ENCODE data around the gene CPE.

- no peak for TF ChIP-seq POLR2A (IDR thresholded peaks at IDR 0.05; ENCODE audit: low read depth)
- TF ChIP-seq CTCF (IDR thresholded peaks at IDR 0.05) = no peak
- TF ChIP-seq EP300 (IDR thresholded peaks at IDR 0.05) = no peak
- no peak for TF ChIP-seq POLR2AphosphoS5 (IDR thresholded peaks at IDR 0.05)
These were observed 124.4 kb downstream of the CPE start for GRCh38 chr4:165502916-165503907.

Data from esophagus muscularis mucosa (tissue), 4 donors.